Lower lobe of right lung (tissue), 2 donors: Measurements from ENCODE around the gene PPDPF. TPM values are rescaled to one million over a fixed set of nuclear protein-coding genes. Genes with fewer than 3 reads are reported as not detected.

ENCODE experiments used
- ATAC-seq, 2 donors: fragments of 200-7000 bp; cut with Tn5 transposase; one replicate each; pipeline ENCODE4 v1.9.1; 2020 to 2022; ENCODE audit warnings: mild to moderate bottlenecking in 2 of 2, moderate library complexity in 2 of 2
- DNase-seq: peaks from one replicate; pipeline ENCODE4 v3.0.0-alpha.2; 2020
- H3K27ac ChIP-seq: fragments of 200-600 bp; one replicate; pipeline ENCODE4 v1.8.0; 2022
- H3K27me3 ChIP-seq: fragments of 200-600 bp; one replicate; pipeline ENCODE4 v1.8.0; 2022; ENCODE audit warnings: low read depth
- H3K36me3 ChIP-seq: fragments of 200-600 bp; one replicate; pipeline ENCODE4 v1.8.0; 2022; ENCODE audit warnings: mild to moderate bottlenecking
- H3K4me1 ChIP-seq: fragments of 200-600 bp; one replicate; pipeline ENCODE4 v1.8.0; 2022
- H3K4me3 ChIP-seq: fragments of 200-600 bp; one replicate; pipeline ENCODE4 v1.8.0; 2022; ENCODE audit warnings: mild to moderate bottlenecking
- H3K9me3 ChIP-seq: fragments of 200-600 bp; one replicate; pipeline ENCODE4 v1.8.0; 2022
- intact Hi-C: fragments of 100-400 bp; cut with DNase I; formaldehyde crosslinking; loops from one replicate; pipeline ENCODE4 v1.11.0; 2022
- total RNA-seq: library from RNA; stranded (reverse); fragmentation: NEBNext Ultra II Directional; extraction: Animal tissue kit (Norgen Biotek cat#: 25700); gene quantifications from one replicate; pipeline ENCODE4 v1.2.1, GENCODE V29; 2021
- TF ChIP-seq, protein P1 (sequence below): fragments of 200-600 bp; IDR thresholded peaks from one replicate; pipeline ENCODE4 v1.8.0; 2022; ENCODE audit warnings: antibody characterized with exemption, mild to moderate bottlenecking
- donor health status: DM: no; HTN: yes; CAD: no; lungs with severe emphysema.

PPDPF gene
- total RNA-seq, 1 donor from 2014 or later = 305 TPM

- peaks cover 6% of the 10 kb centered on the region for H3K27me3 ChIP-seq
- no peaks in the 10 kb centered on the region for H3K9me3 ChIP-seq
- H3K4me1 ChIP-seq = peaks cover 22% of the 10 kb centered on the region
- no peak overlapping the region for H3K27ac ChIP-seq
- intact Hi-C loops = no loop called here
- no peak for ATAC-seq
- no peak overlapping the region for H3K4me3 ChIP-seq
- TF ChIP-seq, protein P1, sequence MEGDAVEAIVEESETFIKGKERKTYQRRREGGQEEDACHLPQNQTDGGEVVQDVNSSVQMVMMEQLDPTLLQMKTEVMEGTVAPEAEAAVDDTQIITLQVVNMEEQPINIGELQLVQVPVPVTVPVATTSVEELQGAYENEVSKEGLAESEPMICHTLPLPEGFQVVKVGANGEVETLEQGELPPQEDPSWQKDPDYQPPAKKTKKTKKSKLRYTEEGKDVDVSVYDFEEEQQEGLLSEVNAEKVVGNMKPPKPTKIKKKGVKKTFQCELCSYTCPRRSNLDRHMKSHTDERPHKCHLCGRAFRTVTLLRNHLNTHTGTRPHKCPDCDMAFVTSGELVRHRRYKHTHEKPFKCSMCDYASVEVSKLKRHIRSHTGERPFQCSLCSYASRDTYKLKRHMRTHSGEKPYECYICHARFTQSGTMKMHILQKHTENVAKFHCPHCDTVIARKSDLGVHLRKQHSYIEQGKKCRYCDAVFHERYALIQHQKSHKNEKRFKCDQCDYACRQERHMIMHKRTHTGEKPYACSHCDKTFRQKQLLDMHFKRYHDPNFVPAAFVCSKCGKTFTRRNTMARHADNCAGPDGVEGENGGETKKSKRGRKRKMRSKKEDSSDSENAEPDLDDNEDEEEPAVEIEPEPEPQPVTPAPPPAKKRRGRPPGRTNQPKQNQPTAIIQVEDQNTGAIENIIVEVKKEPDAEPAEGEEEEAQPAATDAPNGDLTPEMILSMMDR = no peak
- H3K36me3 ChIP-seq = no peaks in the 10 kb centered on the region
- DNase-seq = no peak
These were observed 11.3 kb downstream of the PPDPF start for GRCh38 chr20:63531686-63532448.

DNA sequence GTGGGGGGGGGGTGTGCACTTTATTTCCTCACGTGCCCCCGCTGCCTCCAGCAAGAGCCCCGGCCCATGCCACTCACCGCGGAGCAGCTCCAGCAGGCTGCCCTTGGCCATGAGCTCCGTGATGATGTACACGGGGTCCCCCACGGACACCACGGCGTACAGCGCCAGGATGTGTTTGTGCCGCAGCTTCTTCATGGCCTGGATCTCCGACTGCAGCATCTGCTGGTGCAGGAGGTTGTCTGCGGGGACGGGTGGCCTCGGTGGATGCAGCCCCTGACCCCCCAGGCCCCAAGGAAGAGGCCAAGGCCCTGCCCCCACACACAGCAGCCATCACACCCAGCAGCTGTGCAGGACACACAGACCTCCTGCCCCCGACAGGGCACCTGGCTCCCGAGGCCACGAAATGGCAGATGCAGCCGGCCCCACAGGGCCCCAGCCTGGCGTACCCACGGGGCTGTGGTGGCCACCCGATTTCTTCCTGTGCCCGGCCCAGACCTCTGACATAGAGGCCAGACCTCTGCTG, 11.9 kb downstream of the PPDPF start:
- DNase-seq = peak; percentile 44

GRCh38 chr20:63533388-63533787, 12.8 kb downstream of the PPDPF start:
- intact Hi-C loops = no loop called here
- Histone ChIP-seq H3K4me1 (peaks cover 36% of the 10 kb centered on the region), H3K27ac (no peak overlapping the region), H3K27me3 (peaks cover 6% of the 10 kb centered on the region), H3K9me3 (no peaks in the 10 kb centered on the region), H3K36me3 (no peaks in the 10 kb centered on the region), H3K4me3 (no peak overlapping the region)
- TF ChIP-seq, protein P1 = no peak
- ATAC-seq (no peak), DNase-seq (no peak)

More for the DNA sequence above, 11.9 kb downstream of the PPDPF start:
- ATAC-seq = no peak
- Histone ChIP-seq H3K27me3 (peaks cover 6% of the 10 kb centered on the region), H3K27ac (no peak overlapping the region), H3K9me3 (no peaks in the 10 kb centered on the region), H3K4me1 (peaks cover 28% of the 10 kb centered on the region), H3K36me3 (no peaks in the 10 kb centered on the region), H3K4me3 (no peak overlapping the region)
- TF ChIP-seq, protein P1 = no peak
- intact Hi-C loops = no loop called here

GRCh38 chr20:63533871-63534393, 13.4 kb downstream of the PPDPF start:
- Histone ChIP-seq H3K36me3 (no peaks in the 10 kb centered on the region), H3K27ac (no peak overlapping the region), H3K9me3 (no peaks in the 10 kb centered on the region), H3K4me1 (peaks cover 42% of the 10 kb centered on the region), H3K4me3 (no peak overlapping the region), H3K27me3 (peaks cover 6% of the 10 kb centered on the region)
- DNase-seq (peak; percentile 81), ATAC-seq (no peak)
- intact Hi-C loops = no loop called here
- TF ChIP-seq, protein P1 = no peak

DNA sequence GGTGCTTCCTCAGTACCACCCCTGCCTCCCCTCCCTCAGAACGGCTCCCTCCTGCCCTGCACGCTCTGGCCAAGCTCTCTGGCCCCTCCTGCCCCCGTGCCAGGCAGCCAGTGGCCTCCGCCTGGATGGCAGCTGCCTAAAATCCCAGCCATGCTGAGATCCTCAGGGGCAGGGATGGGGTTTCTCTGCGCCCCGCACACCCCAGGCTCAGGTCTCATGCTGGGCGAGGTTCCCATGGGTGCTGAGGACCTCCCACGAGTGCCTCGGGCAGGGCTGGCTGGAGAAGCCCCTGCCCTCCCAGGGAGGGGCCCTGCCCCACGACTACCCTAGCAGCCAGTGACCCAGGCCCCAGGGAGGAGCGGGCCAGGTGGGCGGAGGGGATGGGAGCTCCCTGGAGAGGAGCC, 13.9 kb downstream of the PPDPF start:
- H3K4me1 ChIP-seq = peaks cover 45% of the 10 kb centered on the region
- DNase-seq (peak; percentile 43), ATAC-seq (no peak)
- no peaks in the 10 kb centered on the region for H3K9me3 ChIP-seq
- intact Hi-C loops = no loop called here
- TF ChIP-seq, protein P1 = no peak
- no peaks in the 10 kb centered on the region for H3K36me3 ChIP-seq
- H3K4me3 ChIP-seq = no peak overlapping the region
- H3K27ac ChIP-seq = peak overlapping the region; percentile 6
- H3K27me3 ChIP-seq = peaks cover 6% of the 10 kb centered on the region
